Peyer's patch (tissue), 4 donors: ENCODE data around the gene HOXC6.

Source experiments
- CTCF ChIP-seq, 6 experiments: fragments of 450-650 bp in 4 of 6; fragments of 200-600 bp in 2 of 6; sonication (generic) in 1 of 6; IDR thresholded peaks; one replicate each; pipeline ENCODE4 v1.5.1; 2017 to 2019; ENCODE audit warnings: antibody characterized with exemption in 6 of 6, mild to moderate bottlenecking in 3 of 6, moderate library complexity in 1 of 6
- POLR2A ChIP-seq, 2 donors: fragments of 450-650 bp; IDR thresholded peaks; one replicate each; pipeline ENCODE4 v1.5.1; 2017; ENCODE audit warnings: antibody characterized with exemption in 2 of 2, mild to moderate bottlenecking in 2 of 2, moderate library complexity in 2 of 2

- no peak for TF ChIP-seq CTCF (IDR thresholded peaks at IDR 0.05)
- TF ChIP-seq POLR2A (IDR thresholded peaks at IDR 0.05), result no peak
These were observed 34.3 kb upstream of the HOXC6 start for GRCh38 chr12:53994009-53994263.
